GM19099 (cell line): ENCODE results near the gene SLC17A2.

ENCODE experiments used
- POLR2A ChIP-seq: IDR thresholded peaks from 3 replicates; pipeline ENCODE4 v1.6.1; 2011; ENCODE audit warnings: low read depth; ENCODE audit not compliant: insufficient read length; ENCODE audit errors: extremely low read depth

The SLC17A2 gene

DNA sequence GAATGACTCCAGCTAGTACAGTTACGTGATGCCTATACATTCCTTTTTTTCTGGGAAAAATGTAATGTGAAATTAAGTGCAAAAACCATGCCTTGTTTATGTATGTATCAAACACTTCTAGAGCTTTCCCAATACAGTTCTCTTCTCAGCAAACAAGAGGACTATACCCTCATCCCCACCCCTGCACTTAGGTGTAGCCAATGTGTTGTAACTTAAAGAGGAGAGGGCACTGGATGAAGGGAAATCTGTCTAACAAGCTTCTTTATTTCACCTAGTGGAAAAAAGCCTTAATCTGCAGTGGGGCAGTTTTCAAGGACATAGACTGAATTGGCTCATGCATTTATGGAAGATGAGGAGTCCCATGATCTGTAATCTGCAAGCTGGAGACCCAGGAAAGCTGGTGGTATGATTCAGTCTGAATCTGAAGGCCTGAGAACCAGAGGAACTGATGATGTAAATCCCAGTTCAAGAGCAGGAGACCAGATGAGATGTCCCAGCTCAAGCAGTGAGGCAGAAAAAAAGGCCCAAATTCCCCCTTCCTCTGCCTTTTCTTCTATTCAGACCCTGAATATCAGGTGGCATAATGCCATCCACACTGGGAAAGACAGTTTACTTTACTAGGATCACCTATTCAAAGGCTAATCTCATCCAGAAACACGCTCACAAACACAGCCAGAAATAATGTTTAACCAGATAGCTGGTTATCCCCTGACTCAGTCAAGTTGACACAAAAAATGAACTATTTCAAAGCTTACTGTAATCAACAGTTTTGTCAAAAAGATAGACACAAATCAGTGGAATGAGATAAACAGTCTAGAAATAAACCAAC, 30.7 kb downstream of the SLC17A2 start:
- no peak for TF ChIP-seq POLR2A

DNA sequence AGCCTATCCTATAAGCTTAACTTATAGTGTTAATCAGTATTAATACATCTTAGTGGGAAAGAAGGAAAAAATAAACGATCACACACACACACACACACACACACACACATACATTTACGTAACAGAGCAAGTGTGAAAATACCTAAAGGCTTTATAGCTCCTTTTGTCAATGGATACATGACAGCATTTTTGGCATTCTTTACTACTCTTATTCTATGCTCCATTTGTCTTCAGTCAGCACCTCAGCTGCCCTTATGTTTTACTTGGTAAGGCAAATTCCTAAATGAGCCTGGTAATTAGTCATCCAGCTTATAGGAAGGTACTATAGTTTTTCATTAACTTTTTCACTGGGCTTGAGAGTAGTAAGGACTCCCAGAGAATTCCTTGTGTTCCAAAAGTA, 31.4 kb downstream of the SLC17A2 start:
- no peak for TF ChIP-seq POLR2A

DNA sequence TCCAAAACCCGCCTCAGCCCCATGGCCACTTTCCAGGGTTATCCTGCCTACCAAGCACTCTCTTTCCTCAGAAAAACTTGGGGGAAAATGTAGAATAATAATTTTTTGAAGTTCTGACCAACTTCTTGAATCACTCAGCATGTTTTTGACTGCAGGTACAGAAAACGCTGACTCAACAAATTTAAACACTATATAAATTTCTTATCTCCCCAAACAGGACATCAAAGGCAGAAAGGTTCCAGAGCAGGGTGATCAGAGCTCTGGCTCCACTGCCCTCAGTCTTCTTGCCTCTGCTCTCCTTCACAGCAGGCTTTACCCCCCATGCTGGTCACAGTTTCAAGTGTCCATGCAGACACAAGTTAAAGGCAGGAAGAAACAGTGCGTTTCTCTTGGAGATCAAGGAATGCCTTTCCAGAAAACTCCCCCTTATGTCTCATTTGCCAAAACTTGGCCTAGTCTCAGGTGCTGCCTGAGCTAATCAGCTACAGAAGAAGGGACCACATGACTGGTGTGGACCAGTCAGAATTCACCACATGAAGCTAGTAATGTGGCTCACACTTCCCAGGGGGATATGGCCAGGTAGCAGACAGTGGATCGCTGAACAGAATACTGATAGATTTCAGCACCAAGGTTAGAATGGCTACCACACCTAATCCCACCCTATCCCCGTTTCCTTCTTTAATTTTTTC, 32.1 kb downstream of the SLC17A2 start:
- no peak for TF ChIP-seq POLR2A

GRCh38 chr6:25896252-25896651, 34.2 kb downstream of the SLC17A2 start:
- no peak for TF ChIP-seq POLR2A

GRCh38 chr6:25895771-25896170, 34.7 kb downstream of the SLC17A2 start:
- TF ChIP-seq POLR2A = no peak

GRCh38 chr6:25893778-25894177, 36.7 kb downstream of the SLC17A2 start:
- no peak for TF ChIP-seq POLR2A

- no peak for TF ChIP-seq POLR2A
Measured at GRCh38 chr6:25892877-25893276, 37.6 kb downstream of the SLC17A2 start.

DNA sequence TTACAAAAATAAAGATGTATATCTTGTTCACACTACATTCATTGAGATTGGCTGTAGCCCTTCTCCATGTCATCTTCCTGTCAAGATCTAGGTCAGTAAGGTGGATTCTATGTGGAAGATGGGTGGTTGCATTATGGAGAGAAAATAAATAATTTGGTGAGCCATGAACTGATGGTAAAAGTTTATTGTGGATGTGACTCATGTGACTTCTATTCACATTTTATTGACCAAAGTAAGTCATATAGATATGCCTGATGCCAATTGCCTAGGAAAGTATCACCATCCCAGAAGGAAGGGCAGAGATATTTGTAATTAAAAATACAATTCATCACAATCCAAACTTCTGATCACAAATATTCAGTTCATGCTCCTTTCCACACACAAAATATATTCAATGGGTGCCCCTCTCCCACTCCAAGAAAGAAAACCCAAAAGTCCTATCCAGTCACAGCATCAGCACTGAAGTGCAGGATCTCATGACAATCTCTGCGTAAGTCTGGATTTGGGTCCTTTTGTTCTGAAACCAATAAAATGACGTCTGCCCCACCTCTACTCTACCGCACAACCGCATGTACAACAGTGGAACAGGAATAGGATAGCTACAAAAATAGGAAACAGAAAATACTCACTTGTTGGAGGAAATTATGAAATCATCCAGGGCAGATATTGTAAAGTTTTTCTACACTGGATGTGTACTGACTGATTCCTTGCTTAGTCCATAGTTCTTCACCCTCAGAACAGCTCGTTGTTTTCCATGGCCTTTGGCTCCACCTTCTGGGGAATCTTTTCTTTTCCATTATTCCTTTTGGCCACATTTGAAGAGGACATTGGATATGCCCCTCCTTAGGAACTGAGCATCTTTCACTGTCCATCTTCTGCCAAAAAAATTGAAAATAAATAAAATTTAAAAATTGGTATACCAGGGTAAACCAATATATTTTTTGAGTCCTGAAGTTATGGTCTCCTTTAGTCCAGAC, 40.3 kb downstream of the SLC17A2 start:
- no peak for TF ChIP-seq POLR2A

- no peak for TF ChIP-seq POLR2A
Measured at GRCh38 chr6:25888626-25889025, 41.9 kb downstream of the SLC17A2 start.

DNA sequence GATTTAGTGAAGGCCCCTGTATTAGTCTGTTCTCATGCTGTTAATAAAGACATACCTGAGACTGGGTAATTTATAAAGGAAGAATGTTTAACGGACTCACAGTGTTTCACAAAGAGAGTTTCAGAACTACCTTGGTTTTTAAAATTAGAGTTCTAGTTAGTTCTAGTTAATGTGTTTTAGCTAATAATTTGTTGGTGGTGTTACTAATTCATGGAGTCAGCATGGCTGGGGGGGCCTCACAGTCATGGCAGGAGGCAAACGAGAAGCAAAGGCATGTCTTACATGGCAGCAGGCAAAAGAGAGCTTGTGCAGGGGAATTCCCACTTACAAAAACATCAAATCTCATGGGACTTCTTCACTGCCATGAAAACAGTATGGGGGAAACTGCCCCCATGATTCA, 44.4 kb downstream of the SLC17A2 start:
- TF ChIP-seq POLR2A = no peak

DNA sequence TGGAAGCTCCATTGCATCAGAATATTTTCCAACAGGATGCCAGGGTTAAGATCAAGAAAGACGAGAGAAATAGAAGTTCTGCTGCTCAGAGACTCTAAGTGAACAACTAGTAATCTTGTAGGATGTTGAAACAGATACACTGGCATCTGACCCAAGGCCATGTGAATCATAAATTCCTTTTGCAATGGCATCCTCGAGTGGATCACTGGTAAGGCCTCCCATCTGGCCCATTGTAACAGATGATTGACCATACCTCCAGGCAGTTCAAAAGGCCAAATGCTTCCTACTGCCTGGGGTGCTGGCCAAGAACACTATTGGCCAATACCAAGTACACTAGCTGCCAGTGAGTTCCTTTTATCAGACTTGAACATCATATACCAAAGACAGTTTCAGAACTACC, 46.5 kb downstream of the SLC17A2 start:
- TF ChIP-seq POLR2A = no peak

DNA sequence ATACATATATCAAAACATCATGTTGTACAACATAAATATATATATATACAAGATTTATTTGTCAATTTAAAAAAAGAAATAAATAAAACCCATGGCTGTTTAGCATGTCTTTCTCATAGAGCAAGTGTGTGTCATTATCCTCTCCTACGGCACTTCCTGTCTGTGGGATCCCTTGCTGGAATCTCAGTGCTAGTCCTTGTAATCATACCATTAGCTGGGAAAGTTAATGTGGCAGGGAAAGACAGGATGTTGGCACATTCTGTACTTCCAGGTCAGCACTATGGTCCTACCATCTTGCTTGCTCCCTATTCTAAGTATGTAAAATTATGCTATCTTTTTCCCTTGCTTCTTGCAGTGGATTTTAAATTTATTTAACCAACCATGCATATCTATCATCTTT, 47.0 kb downstream of the SLC17A2 start:
- TF ChIP-seq POLR2A = no peak

GRCh38 chr6:25882051-25882496, 48.4 kb downstream of the SLC17A2 start:
- TF ChIP-seq POLR2A = no peak

DNA sequence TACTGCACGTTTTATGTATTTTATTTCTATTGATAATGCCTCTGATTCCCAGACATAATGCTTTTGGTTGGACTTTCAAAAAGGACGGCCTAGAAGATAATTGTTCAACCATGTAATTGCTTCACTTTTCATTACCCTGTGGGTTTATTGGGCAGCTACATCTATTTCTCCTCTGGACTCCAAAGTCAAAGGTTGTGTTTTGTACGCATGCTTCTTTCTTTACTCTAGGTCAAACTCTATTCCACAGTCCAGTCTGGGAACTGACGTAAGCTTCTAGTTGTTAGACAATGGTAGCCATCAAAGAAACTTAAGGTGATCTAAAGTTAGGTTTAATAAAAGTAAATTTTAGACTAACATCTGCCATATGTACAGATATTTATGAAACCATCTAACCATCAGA, 49.9 kb downstream of the SLC17A2 start:
- no peak for TF ChIP-seq POLR2A

GRCh38 chr6:25878721-25879322, 51.7 kb downstream of the SLC17A2 start:
- TF ChIP-seq POLR2A = no peak
